GM12878 (cell line): Measurements from ENCODE around the gene ETV4. TPM values are rescaled to one million over a fixed set of nuclear protein-coding genes. Genes with fewer than 3 reads are reported as not detected.

Experiments used
- ATAC-seq: fragments of 200-7000 bp; cut with Tn5 transposase; 3 replicates; pipeline ENCODE4 v1.9.1; 2020; ENCODE audit warnings: mild to moderate bottlenecking, moderate library complexity
- BruUV-seq: library from RNA; stranded (reverse); fragments of 400-500 nt; replicated peaks from 2 replicates; lab custom pipeline; 2021; lab: Mats Ljungman, UMichigan
- CTCF ChIA-PET: fragments of 300-600 bp; sonication (Branson Sonifier 250); formaldehyde crosslinking; extraction: SDS; loops from one replicate; lab custom pipeline; 2021; ENCODE audit warnings: inconsistent platforms; lab: Yijun Ruan, JAX
- POLR2A ChIA-PET: fragments of 350-600 bp; formaldehyde crosslinking; extraction: SDS; loops from one replicate; lab custom pipeline; 2021; ENCODE audit warnings: inconsistent platforms; lab: Charles Lee
- RAD21 ChIA-PET: fragments of 300-600 bp; sonication (Branson Sonifier 250); formaldehyde crosslinking; loops from one replicate; lab custom pipeline; 2023; ENCODE audit warnings: antibody characterized with exemption; ENCODE audit not compliant: unreplicated experiment; lab: Charles Lee
- SMC1A ChIA-PET: fragments of 300-600 bp; sonication (Branson Sonifier 250); formaldehyde crosslinking; loops from one replicate; lab custom pipeline; 2023; ENCODE audit not compliant: unreplicated experiment, uncharacterized antibody; lab: Charles Lee
- DNase-seq: peaks from one replicate; pipeline ENCODE4 v3.0.0-alpha.2; 2011; ENCODE audit warnings: low read depth, low spot score
- FAIRE-seq: peaks from 3 replicates; lab custom pipeline; 2011; peaks lifted over from hg19 to GRCh38; lab: Jason Lieb, UNC
- H2AFZ ChIP-seq: 2 replicates; pipeline ENCODE4 v1.6.0; 2011; ENCODE audit warnings: low read depth, low read length, control low read depth; ENCODE audit not compliant: control insufficient read depth
- H3K27ac ChIP-seq: 2 replicates; pipeline ENCODE4 v1.5.1; 2011; ENCODE audit warnings: control low read depth; ENCODE audit not compliant: control insufficient read depth, insufficient read depth
- H3K27me3 ChIP-seq, 2 experiments: replicated peaks in 1 of 2; 2 replicates each; pipeline versions ENCODE4 v1.6.0 to v1.6.1; 2011; ENCODE audit warnings: low read length in 1 of 2; ENCODE audit not compliant: control insufficient read depth in 2 of 2, insufficient read depth in 2 of 2
- H3K36me3 ChIP-seq, 2 experiments: 2 replicates each; pipeline ENCODE4 v1.5.1; 2011; ENCODE audit warnings: low read length in 1 of 2; ENCODE audit not compliant: control insufficient read depth in 2 of 2, insufficient read depth in 2 of 2
- H3K4me1 ChIP-seq: 2 replicates; pipeline ENCODE4 v1.6.1; 2011; ENCODE audit warnings: mild to moderate bottlenecking, low read length, moderate library complexity, mixed read lengths; ENCODE audit not compliant: control insufficient read depth, insufficient read depth
- H3K4me2 ChIP-seq: 2 replicates; pipeline ENCODE4 v1.6.0; 2011; ENCODE audit warnings: control low read depth; ENCODE audit not compliant: control insufficient read depth, insufficient read depth
- H3K4me3 ChIP-seq: fragments of 200-600 bp; sonication (generic); 2 replicates; pipeline ENCODE4 v1.5.1; 2016
- H3K79me2 ChIP-seq: 2 replicates; pipeline ENCODE4 v1.6.0; 2011; ENCODE audit warnings: low read length; ENCODE audit not compliant: control insufficient read depth, insufficient read depth
- H3K9ac ChIP-seq: 2 replicates; pipeline ENCODE4 v1.8.0; 2011; ENCODE audit warnings: low read length, control low read depth, mixed read lengths; ENCODE audit not compliant: control insufficient read depth, insufficient read depth
- H3K9me3 ChIP-seq: replicated peaks from 3 replicates; pipeline ENCODE4 v1.5.1; 2011; ENCODE audit warnings: mild to moderate bottlenecking, low read length; ENCODE audit not compliant: control insufficient read depth, insufficient read depth
- H4K20me1 ChIP-seq: 2 replicates; pipeline ENCODE4 v1.6.0; 2011; ENCODE audit not compliant: control insufficient read depth, insufficient read depth
- CBFB ChIP-seq: IDR thresholded peaks from 2 replicates; pipeline ENCODE4 v1.6.1; 2016; ENCODE audit warnings: antibody characterized with exemption, low read depth
- CBX3 ChIP-seq: fragments of 200-600 bp; sonication (generic); IDR thresholded peaks from 2 replicates; pipeline ENCODE4 v1.6.1; 2016; ENCODE audit warnings: low read depth, borderline replicate concordance
- CBX5 ChIP-seq: sonication (generic); IDR thresholded peaks from 2 replicates; pipeline ENCODE4 v1.6.1; 2016; ENCODE audit warnings: low read depth, moderate library complexity, mild to moderate bottlenecking, inconsistent platforms
- GATAD2B ChIP-seq: fragments of 450-650 bp; conservative IDR thresholded peaks from 2 replicates; pipeline ENCODE4 v1.6.1; 2017; ENCODE audit warnings: low read depth, mild to moderate bottlenecking, moderate library complexity
- IKZF1 ChIP-seq: fragments of 450-650 bp; conservative IDR thresholded peaks from 2 replicates; pipeline ENCODE4 v1.6.1; 2017; ENCODE audit warnings: antibody characterized with exemption, mild to moderate bottlenecking
- LARP7 ChIP-seq: fragments of 450-650 bp; IDR thresholded peaks from 2 replicates; pipeline ENCODE4 v1.6.1; 2017; ENCODE audit warnings: mild to moderate bottlenecking
- NBN ChIP-seq: fragments of 450-650 bp; IDR thresholded peaks from 2 replicates; pipeline ENCODE4 v1.6.1; 2016
- NR2F1 ChIP-seq: fragments of 450-650 bp; conservative IDR thresholded peaks from 2 replicates; pipeline ENCODE4 v1.6.1; 2017; ENCODE audit warnings: mild to moderate bottlenecking
- NRF1 ChIP-seq: conservative IDR thresholded peaks from 2 replicates; pipeline ENCODE4 v1.6.1; 2011; ENCODE audit warnings: mild to moderate bottlenecking, low read depth, low read length, improper control_type of control experiment
- PML ChIP-seq: IDR thresholded peaks from 2 replicates; pipeline ENCODE4 v1.6.1; 2012; ENCODE audit warnings: low read length, inconsistent platforms
- SREBF2 ChIP-seq: IDR thresholded peaks from 2 replicates; pipeline ENCODE4 v1.6.1; 2012; ENCODE audit warnings: mild to moderate bottlenecking, low read length
- STAT1 ChIP-seq: fragments of 450-650 bp; conservative IDR thresholded peaks from 2 replicates; pipeline ENCODE4 v1.6.1; 2014; ENCODE audit warnings: antibody characterized with exemption, mild to moderate bottlenecking
- ZBED1 ChIP-seq: IDR thresholded peaks from 2 replicates; pipeline ENCODE4 v1.6.1; 2016; ENCODE audit warnings: borderline replicate concordance
- ZNF622 ChIP-seq: fragments of 450-650 bp; IDR thresholded peaks from 2 replicates; pipeline ENCODE4 v1.6.1; 2017; ENCODE audit warnings: mild to moderate bottlenecking, inconsistent platforms
- WGBS: methylation state at CpG from one replicate; pipeline ENCODE4 v1.1.6; 2016; ENCODE audit warnings: low lambda C conversion rate; ENCODE audit not compliant: insufficient replicate concordance, insufficient coverage; ENCODE audit errors: missing lambda C conversion rate; 5-methylcytosine and 5-hydroxymethylcytosine counted together
- in situ Hi-C: fragments of 300-500 bp; cut with MboI; formaldehyde crosslinking; loops from 9 replicates; pipeline ENCODE4 v1.14.3; 2018; ENCODE audit warnings: mixed read lengths
- intact Hi-C: fragments of 100-400 bp; cut with micrococcal nuclease; formaldehyde crosslinking; loops from one replicate; pipeline ENCODE4 v1.14.2; 2022; ENCODE audit not compliant: unreplicated experiment
- polyA plus RNA-seq, 11 experiments: library from polyadenylated mRNA; depleted of rRNA in 4 of 11; unstranded in 6 of 11; stranded (reverse) in 5 of 11; fragments of >200 nt; fragmentation: Nextera tagmentation in 4 of 11; fragmentation: Illumina TruSeq in 1 of 11; extraction: Ambion mirVana in 4 of 11; extraction: Trizol in 1 of 11; gene quantifications; 1 replicate in 1 of 11; 2 replicates in 10 of 11; pipeline versions ENCODE4 v1.2.1 to v1.2.3, GENCODE V29; 2011 to 2016; ENCODE audit warnings: inconsistent platforms in 2 of 11, missing spikeins in 2 of 11, low read depth in 1 of 11
- total RNA-seq, 4 experiments: library from RNA; depleted of rRNA in 3 of 4; stranded (reverse); fragments of >200 nt in 3 of 4; fragmentation: Illumina TruSeq in 1 of 4; extraction: Trizol in 1 of 4; gene quantifications; 2 replicates each; pipeline versions ENCODE4 v1.2.1 to v1.2.3, GENCODE V29; 2013 to 2021
- TF ChIP-seq, protein P1 (sequence below): IDR thresholded peaks from 2 replicates; pipeline ENCODE4 v1.6.1; 2011; ENCODE audit warnings: low read depth, low read length, improper control_type of control experiment, borderline replicate concordance
- TF ChIP-seq, protein P2 (sequence below): fragments of 450-650 bp; IDR thresholded peaks from 2 replicates; pipeline ENCODE4 v1.6.1; 2018; ENCODE audit warnings: borderline replicate concordance, mild to moderate bottlenecking; ENCODE audit not compliant: partially characterized antibody
- TF ChIP-seq, protein P3 (sequence below): IDR thresholded peaks from 2 replicates; pipeline ENCODE4 v1.6.1; 2011; ENCODE audit warnings: borderline replicate concordance, low read depth, mild to moderate bottlenecking, moderate library complexity, low read length; ENCODE audit not compliant: insufficient read depth, poor library complexity, severe bottlenecking
- TF ChIP-seq, protein P4 (sequence below): fragments of 450-650 bp; IDR thresholded peaks from 2 replicates; pipeline ENCODE4 v1.6.1; 2017; ENCODE audit warnings: mild to moderate bottlenecking

The ETV4 gene
- total and polyA plus RNA-seq, 10 of the 15 experiments (the other 5 are each of a cell fraction or from before 2014, with no cell fraction given): 0.19 to 14.5 (median 1.8) TPM

DNA sequence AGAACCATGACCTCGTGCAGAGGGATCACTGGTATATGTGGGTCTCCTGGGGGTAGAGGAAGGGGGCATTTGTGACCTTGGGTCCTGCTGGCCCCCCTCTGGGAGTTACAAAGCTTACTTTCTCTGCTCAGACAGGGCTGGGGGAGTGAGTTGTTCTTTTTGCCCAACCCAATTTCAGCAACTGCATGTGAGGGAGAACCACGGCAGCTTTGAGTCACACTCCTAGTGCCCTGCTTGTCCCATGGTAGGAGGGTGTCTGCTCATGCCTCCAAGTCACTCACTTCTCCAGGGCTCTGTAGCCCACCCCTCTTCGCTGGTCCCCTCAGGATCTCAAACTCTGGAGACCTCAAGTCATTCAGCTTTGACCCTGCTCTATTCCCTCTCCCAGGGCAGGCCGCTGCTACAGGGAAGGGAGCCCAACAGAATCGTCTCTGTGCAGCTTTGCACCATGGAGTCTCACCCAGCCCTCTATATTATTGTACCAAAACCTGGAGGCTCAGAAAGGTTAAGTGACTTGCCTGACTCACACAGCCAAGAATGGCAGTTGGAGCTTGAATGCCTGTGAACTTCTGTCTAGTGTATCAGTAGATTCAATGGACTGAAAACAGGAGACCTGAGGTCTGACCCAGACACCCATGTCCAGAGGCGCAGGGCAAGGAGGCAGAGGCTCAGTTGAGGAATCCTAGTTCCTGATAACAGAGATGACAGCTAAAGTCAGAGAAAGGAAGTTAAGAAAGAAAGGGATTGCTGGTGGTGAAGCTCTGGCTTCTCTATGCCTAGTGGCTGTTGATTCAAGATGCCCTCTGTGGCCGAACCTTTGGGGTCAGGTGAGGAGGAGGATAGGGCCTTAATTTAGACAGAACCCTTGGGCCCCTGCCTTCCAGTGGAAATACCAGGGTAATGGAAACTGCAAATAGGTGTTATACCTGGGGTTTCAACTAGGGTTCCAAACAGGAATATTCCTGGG lies 14.6 kb upstream of the ETV4 start:
- DNase-seq (no peak), FAIRE-seq (no peak), ATAC-seq (no peak)
- no TSS peak for BruUV-seq
- Histone ChIP-seq H3K79me2 (no peaks in the 10 kb centered on the region), H3K4me2 (no peak overlapping the region), H4K20me1 (no peaks in the 10 kb centered on the region), H3K9ac (no peak overlapping the region), H2AFZ (no peak overlapping the region), H3K27ac (no peak overlapping the region), H3K27me3 (peaks cover 3 to 6% of the 10 kb centered on the region in 2 experiments; a peak in 2 of 4 replicates), H3K9me3 (no peaks in the 10 kb centered on the region), H3K36me3 (no peaks in the 10 kb centered on the region), H3K4me3 (no peak overlapping the region), H3K4me1 (no peaks in the 10 kb centered on the region; the same call in 1 of the 2 replicates)
- WGBS: 45% methylated on average over 7 of the region's 7 CpGs
- SMC1A ChIA-PET: interaction anchor here (1.0 to 1.8 kb wide), 3 partner anchors 16 to 20 kb away, joined by 3 to 10 read pairs (median 8); no protein-coding TSS in a partner anchor
- intact Hi-C loops (no loop called here), in situ Hi-C loops (no loop called here)
- POLR2A ChIA-PET: no interaction called here
- RAD21 ChIA-PET: interaction anchor here (1.1 kb wide), 2 partner anchors 14 to 15 kb away, joined by 3 read pairs; no protein-coding TSS in a partner anchor
- CTCF ChIA-PET: interaction anchor here (0.6 to 1.3 kb wide), 2 partner anchors 16 to 171 kb away, joined by 4 to 6 read pairs; no protein-coding TSS in a partner anchor
- TF ChIP-seq, protein P1, sequence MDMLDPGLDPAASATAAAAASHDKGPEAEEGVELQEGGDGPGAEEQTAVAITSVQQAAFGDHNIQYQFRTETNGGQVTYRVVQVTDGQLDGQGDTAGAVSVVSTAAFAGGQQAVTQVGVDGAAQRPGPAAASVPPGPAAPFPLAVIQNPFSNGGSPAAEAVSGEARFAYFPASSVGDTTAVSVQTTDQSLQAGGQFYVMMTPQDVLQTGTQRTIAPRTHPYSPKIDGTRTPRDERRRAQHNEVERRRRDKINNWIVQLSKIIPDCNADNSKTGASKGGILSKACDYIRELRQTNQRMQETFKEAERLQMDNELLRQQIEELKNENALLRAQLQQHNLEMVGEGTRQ: no peak
- TF ChIP-seq ZNF622 (no peak), NR2F1 (no peak), NBN (no peak), CBFB (no peak), STAT1 (no peak), GATAD2B (no peak), CBX5 (no peak), PML (no peak), NRF1 (no peak), ZBED1 (no peak), SREBF2 (no peak), LARP7 (no peak), CBX3 (no peak), IKZF1 (no peak)
- TF ChIP-seq, protein P2, sequence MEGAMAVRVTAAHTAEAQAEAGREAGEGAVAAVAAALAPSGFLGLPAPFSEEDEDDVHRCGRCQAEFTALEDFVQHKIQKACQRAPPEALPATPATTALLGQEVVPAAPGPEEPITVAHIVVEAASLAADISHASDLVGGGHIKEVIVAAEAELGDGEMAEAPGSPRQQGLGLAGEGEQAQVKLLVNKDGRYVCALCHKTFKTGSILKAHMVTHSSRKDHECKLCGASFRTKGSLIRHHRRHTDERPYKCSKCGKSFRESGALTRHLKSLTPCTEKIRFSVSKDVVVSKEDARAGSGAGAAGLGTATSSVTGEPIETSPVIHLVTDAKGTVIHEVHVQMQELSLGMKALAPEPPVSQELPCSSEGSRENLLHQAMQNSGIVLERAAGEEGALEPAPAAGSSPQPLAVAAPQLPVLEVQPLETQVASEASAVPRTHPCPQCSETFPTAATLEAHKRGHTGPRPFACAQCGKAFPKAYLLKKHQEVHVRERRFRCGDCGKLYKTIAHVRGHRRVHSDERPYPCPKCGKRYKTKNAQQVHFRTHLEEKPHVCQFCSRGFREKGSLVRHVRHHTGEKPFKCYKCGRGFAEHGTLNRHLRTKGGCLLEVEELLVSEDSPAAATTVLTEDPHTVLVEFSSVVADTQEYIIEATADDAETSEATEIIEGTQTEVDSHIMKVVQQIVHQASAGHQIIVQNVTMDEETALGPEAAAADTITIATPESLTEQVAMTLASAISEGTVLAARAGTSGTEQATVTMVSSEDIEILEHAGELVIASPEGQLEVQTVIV: no peak
- TF ChIP-seq, protein P3, sequence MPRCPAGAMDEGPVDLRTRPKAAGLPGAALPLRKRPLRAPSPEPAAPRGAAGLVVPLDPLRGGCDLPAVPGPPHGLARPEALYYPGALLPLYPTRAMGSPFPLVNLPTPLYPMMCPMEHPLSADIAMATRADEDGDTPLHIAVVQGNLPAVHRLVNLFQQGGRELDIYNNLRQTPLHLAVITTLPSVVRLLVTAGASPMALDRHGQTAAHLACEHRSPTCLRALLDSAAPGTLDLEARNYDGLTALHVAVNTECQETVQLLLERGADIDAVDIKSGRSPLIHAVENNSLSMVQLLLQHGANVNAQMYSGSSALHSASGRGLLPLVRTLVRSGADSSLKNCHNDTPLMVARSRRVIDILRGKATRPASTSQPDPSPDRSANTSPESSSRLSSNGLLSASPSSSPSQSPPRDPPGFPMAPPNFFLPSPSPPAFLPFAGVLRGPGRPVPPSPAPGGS: no peak
- TF ChIP-seq, protein P4, sequence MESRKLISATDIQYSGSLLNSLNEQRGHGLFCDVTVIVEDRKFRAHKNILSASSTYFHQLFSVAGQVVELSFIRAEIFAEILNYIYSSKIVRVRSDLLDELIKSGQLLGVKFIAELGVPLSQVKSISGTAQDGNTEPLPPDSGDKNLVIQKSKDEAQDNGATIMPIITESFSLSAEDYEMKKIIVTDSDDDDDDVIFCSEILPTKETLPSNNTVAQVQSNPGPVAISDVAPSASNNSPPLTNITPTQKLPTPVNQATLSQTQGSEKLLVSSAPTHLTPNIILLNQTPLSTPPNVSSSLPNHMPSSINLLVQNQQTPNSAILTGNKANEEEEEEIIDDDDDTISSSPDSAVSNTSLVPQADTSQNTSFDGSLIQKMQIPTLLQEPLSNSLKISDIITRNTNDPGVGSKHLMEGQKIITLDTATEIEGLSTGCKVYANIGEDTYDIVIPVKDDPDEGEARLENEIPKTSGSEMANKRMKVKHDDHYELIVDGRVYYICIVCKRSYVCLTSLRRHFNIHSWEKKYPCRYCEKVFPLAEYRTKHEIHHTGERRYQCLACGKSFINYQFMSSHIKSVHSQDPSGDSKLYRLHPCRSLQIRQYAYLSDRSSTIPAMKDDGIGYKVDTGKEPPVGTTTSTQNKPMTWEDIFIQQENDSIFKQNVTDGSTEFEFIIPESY: no peak
